Stimulated activated CD4-positive, alpha-beta T cell treated with anti-CD3 and anti-CD28 coated beads, Interleukin-15, amount 100 ng/mL, for 24 hours (primary cell): Measurements from ENCODE around the gene TPT1.
"Not testable (repeated sequence)": the region's sequence is repeated elsewhere in the genome, so short reads cannot be mapped to it uniquely, and the experiment has no call there.

Source experiments
- DNase-seq: peaks from one replicate; pipeline ENCODE4 v3.0.0-alpha.2; 2020

TPT1 gene

GRCh38 chr13:45341034-45341798 lies at the start of gene TPT1:
Gene TPT1, minus strand, starts transcription at chr13:45341183. Its CDS starts 114 bp downstream, at chr13:45341069.
- DNase-seq, result peak; percentile 99

- DNase-seq, result not testable (repeated sequence)
Measured at GRCh38 chr13:45390348-45390747, 49.4 kb upstream of the TPT1 start.

- no peak for DNase-seq
Measured at GRCh38 chr13:45388664-45389063, 47.7 kb upstream of the TPT1 start.

- not testable (repeated sequence) for DNase-seq
Measured at GRCh38 chr13:45386892-45387575, 46.1 kb upstream of the TPT1 start.

- DNase-seq, result no peak
Measured at GRCh38 chr13:45385907-45386553, 45.0 kb upstream of the TPT1 start.

GRCh38 chr13:45385320-45385719 lies 44.3 kb upstream of the TPT1 start:
- no peak for DNase-seq

GRCh38 chr13:45384474-45385174 lies 43.6 kb upstream of the TPT1 start:
- DNase-seq, result no peak

GRCh38 chr13:45382739-45383138 lies 41.8 kb upstream of the TPT1 start:
- DNase-seq, result not testable (repeated sequence)

- no peak for DNase-seq
Measured at GRCh38 chr13:45381196-45381595, 40.2 kb upstream of the TPT1 start.

GRCh38 chr13:45380708-45381107 lies 39.7 kb upstream of the TPT1 start:
- DNase-seq, result not testable (repeated sequence)

- not testable (repeated sequence) for DNase-seq
Measured at GRCh38 chr13:45379516-45379915, 38.5 kb upstream of the TPT1 start.

GRCh38 chr13:45378786-45379185 lies 37.8 kb upstream of the TPT1 start:
- DNase-seq, result not testable (repeated sequence)

GRCh38 chr13:45377314-45377713 lies 36.3 kb upstream of the TPT1 start:
- not testable (repeated sequence) for DNase-seq

- not testable (repeated sequence) for DNase-seq
Measured at GRCh38 chr13:45376651-45377050, 35.7 kb upstream of the TPT1 start.

- DNase-seq, result no peak
Measured at GRCh38 chr13:45374917-45375316, 33.9 kb upstream of the TPT1 start.

- no peak for DNase-seq
Measured at GRCh38 chr13:45373162-45373547, 32.2 kb upstream of the TPT1 start.

- DNase-seq, result no peak
Measured at GRCh38 chr13:45372189-45373161, 31.5 kb upstream of the TPT1 start.

- DNase-seq, result peak; percentile 59
Measured at GRCh38 chr13:45370922-45371406, 30.0 kb upstream of the TPT1 start.

- DNase-seq, result no peak
Measured at GRCh38 chr13:45369116-45369515, 28.1 kb upstream of the TPT1 start.

- DNase-seq, result no peak
Measured at GRCh38 chr13:45368571-45368970, 27.6 kb upstream of the TPT1 start.

GRCh38 chr13:45368005-45368404 lies 27.0 kb upstream of the TPT1 start:
- peak; percentile 34 for DNase-seq

GRCh38 chr13:45367358-45367757 lies 26.4 kb upstream of the TPT1 start:
- peak; percentile 95 for DNase-seq
